HG03432 (cell line): ENCODE results near the gene ZNF827.

Experiments used
- ATAC-seq: cut with Tn5 transposase; IDR thresholded peaks from one replicate; pipeline ENCODE4 v1.9.1; 2021; ENCODE audit warnings: mild to moderate bottlenecking, moderate library complexity; ENCODE audit not compliant: unreplicated experiment

Gene ZNF827

DNA sequence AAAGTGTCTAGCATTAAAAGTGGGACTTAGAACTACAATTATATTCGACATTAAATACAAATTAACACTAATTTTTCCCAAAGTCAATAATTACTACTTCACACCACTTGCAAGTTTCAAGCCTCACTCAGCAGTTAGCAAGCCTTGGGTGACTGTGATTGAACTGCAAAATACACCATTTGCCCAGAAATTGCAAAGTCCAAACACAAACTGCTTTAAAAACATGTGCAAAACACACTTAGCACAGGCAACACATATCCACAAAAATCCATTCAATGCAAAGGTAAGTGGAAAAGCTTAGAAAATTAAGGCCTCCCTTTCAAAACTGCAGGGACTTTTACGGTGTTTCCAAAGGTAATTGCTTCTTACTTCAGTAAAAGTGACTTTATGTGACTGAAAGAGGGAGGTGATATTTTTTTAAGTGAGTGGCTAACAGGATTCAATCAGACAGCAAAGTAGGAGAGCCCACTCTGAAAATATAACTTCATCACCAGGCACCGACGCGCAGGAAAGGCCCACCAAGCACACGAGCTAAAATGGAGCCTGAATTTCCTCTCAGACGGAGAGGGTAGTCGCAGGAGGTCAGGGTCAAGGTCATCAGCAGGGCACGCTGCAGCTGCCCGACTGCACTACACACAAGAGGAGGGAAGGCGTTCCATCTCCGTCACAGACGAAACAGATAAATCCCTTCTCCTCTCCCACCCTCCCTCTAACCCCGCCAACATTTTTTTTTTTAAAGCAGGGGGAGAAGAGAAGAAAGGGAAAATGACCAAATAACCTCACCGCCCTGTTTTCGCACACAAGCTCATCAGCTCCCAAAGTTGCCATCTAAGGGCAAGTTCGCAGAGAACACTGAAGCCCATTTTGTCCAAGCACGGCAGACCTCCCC lies 3.1 kb downstream of the ZNF827 start:
- ATAC-seq, result peak; percentile 29

- ATAC-seq, result no peak
Measured at GRCh38 chr4:145934434-145935047, 4.1 kb downstream of the ZNF827 start.

DNA sequence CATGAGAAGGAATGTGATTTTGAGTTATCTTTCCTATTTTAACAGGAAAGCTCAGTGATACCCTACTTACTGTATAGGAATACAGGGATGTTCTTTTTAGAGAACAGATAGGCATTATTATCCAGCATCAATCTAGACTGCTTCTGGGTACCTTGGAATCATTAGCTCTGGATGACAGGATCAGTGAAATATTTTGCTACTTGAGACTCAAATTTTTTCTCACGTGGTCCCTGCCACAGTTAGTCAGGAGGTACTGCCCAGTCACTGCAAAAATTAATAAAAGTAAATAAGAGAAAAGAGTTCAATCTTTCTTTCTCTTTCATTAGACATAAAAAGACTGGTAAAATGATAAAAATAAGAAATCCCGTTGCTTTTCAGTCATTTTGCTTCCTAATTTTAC lies 5.5 kb downstream of the ZNF827 start:
- ATAC-seq, result no peak

DNA sequence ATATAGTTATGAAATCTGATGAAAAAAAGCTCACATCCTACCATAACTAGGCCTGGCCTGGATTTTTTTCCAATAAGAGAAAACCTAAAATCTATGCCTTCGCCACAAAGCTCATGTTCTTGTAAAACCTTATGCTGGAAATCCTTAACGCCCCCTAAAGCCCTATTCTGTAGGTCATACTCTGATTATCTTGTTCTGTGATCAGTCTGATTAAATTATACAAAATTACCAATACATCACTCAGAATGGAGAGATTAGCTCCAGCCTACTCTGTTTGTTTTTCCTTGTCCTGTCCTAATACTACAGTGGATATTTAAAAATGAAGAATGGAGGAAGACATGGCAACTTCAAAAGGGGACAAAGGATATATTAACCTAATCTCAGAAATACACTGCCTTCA lies 7.2 kb downstream of the ZNF827 start:
- ATAC-seq, result no peak

DNA sequence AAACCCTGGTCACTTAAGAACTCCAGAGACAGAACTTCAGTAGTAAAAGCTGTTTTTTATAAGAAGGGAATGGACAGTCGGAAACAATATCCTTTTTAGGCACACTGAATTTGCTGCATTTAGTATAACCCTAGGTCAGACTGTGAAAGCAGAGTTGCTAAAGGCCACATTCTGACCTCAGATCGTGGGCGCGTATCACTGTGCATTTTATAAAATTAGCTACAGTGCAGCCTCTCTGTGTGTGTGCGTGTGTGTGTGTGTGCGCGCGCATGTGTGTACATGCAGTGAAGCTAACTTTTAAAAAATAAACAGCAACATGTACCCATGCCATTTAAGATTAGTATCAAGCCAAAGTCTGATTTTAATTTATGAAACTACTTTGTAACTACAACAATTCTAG lies 8.0 kb downstream of the ZNF827 start:
- ATAC-seq, result no peak

DNA sequence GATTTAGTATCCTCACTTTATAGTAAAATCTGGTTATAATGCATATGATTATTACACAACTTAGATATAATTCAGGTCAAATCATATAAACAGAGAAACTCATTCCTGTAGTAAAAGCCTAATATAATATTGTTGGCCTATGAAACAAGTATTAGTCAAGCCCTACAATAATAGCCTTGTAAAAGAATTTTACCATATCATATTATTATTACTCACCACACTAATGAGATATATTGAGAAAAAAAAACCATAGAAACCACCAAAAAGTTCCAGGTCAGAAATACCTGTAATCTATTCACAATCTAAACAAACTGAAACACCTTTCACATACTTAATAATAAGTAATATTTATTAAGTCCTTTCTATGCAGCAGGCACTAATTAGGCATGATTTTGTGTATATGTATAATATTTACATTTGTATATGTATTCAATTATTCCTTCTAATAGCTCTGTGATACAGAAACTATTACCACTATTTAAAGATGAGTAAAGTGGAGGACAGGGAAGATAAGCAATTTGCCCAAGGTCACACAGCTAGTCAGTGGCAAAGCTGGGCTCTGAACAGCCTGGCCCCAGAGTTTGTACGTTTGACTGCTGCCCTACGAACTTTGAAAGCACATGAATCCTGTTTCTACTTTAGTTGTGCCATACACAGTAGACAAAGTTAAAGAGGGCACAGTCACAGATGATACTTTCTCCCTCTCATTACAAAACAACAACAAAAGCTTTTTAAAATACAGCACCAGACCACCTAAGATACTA lies 9.0 kb downstream of the ZNF827 start:
- ATAC-seq, result peak; percentile 27

- ATAC-seq, result no peak
Measured at GRCh38 chr4:145928748-145929147, 9.9 kb downstream of the ZNF827 start.

- ATAC-seq, result no peak
Measured at GRCh38 chr4:145927030-145927429, 11.6 kb downstream of the ZNF827 start.

DNA sequence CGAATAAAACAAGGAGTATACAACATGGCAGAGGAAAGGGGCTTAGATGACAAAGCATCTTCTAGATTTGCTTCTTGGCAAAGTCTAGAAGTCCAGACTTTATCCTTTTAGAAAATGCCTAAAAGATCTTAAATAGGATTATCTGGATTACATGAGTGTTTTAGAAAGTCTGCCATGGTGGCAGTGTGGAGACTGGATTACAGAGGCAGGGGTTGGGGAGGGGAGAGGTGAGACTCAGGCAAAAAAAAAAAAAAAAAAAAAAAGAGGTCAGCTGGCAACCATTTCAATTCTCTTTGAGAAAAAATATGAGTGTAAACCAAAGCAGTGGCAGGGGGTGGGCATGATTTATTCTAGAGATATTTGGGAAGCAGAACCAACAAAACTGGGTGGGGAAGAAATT lies 17.4 kb downstream of the ZNF827 start:
- no peak for ATAC-seq

DNA sequence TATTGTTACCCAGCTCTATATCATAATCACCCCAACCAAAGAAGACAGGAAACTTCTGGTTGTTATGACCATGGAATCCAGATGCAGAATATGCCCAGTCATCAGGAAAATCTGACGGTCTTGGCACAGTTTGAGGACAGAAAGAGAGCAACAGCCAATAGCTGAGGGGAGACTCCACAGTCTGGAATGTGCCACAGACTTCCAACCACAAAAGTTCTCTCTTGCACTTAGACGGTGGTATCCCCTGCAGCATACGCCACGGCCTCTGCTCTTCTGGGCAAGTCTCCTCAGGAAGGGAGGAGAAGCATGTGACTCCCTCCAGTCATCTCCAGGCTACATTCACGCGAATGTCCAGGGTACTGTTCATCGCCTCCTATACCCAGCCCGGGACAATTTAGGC lies 18.4 kb downstream of the ZNF827 start:
- ATAC-seq, result no peak

GRCh38 chr4:145912376-145912775 lies 26.2 kb downstream of the ZNF827 start:
- ATAC-seq, result no peak

DNA sequence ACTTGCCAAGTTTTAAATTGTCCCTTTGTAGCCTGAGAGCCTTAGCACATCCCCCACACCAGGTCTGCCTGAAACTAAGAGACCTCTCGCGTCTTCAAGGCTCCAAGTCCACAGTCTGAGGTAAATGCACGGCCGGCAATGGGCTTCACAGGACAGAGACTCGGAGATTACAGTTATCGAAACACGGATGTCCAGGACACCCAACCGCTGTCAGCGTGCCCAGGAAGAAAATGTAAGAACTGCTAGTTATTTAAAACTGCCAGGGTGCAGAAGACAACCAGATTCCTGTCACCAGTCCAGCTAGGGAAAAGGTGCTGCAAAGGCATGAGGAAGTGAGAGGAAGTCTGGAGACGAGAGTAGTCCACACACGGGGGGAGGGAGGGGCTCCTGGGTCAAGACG lies 28.9 kb downstream of the ZNF827 start:
- no peak for ATAC-seq

GRCh38 chr4:145909281-145909715 lies 29.3 kb downstream of the ZNF827 start:
- ATAC-seq, result peak; percentile 47

- ATAC-seq, result no peak
Measured at GRCh38 chr4:145907812-145908211, 30.8 kb downstream of the ZNF827 start.

- ATAC-seq, result no peak
Measured at GRCh38 chr4:145907390-145907789, 31.2 kb downstream of the ZNF827 start.

DNA sequence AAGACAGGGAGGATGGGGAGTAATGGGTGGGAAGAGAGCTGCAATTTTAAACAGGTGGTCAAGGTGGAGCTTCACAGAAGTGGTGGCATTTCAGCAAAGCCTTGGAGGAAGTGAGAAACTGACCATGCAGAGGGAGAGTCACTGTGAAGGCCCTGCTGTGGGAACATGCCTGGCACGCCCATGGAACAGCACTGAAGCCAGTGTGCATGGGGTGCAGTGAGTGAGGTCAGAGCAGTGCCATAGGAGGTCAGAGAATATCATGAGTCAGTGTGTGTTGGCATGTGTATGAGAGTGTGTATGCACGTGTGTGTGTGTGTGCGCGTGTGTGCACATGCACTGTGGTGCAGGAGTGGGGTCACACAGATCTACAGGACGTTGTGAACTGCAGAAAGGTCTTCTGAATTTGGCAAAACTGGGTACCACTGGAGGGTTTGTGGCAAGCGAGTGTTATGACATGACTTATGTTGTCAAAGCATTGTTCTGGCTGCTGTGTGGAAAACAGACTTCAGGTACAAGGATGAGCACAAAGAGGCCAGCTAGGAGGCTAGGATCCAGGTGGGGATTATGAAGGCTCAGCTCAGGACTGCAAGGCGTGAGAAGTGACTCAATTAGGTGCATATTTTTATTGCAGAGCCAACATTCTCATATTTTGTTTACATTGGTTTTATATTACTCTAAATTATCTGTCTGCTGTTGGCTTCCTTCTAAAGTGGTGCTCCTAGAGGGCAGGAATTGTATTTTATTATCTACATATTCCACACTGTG lies 34.0 kb downstream of the ZNF827 start:
- no peak for ATAC-seq

DNA sequence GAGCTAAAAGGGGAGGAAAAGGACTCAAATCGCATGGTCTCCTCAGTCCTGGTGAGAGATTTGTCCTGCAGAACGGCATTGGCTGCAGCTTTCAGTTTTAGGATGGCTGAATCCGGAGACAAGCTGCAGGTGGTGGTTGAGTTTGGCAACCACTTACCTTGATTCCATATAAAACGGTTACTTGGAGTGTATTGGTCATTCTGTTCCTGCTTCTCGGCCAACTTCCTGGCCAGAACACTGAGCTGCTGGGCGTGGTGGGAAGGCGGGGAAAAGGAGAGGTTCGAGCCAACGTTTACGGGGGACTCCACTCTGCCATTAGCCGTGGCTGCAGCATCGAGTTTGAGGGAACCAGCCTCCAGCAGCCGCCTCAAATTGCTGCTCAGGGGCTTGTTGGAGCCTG lies 36.1 kb downstream of the ZNF827 start:
- no peak for ATAC-seq

GRCh38 chr4:145899886-145900460 lies 38.6 kb downstream of the ZNF827 start:
- ATAC-seq, result no peak

- no peak for ATAC-seq
Measured at GRCh38 chr4:145898926-145899531, 39.6 kb downstream of the ZNF827 start.

- no peak for ATAC-seq
Measured at GRCh38 chr4:145898466-145898865, 40.2 kb downstream of the ZNF827 start.
